G401 (cell line): ENCODE results near the gene ADAMTS6. TPM values are rescaled to one million over a fixed set of nuclear protein-coding genes. Genes with fewer than 3 reads are reported as not detected.
"Not testable (repeated sequence)": the region's sequence is repeated elsewhere in the genome, so short reads cannot be mapped to it uniquely, and the experiment has no call there.

Experiments
- DNase-seq: peaks from one replicate; pipeline ENCODE4 v3.0.0-alpha.2; 2015; ENCODE audit warnings: low spot score
- in situ Hi-C: cut with HindIII; loops from 2 replicates; pipeline ENCODE4 v1.10.0; 2016; ENCODE audit warnings: low sequenced_read_pairs, mixed read lengths
- total RNA-seq: library from RNA; depleted of rRNA; stranded (reverse); fragments of >200 nt; shearing (Covaris generic); gene quantifications from 2 replicates; pipeline ENCODE4 v1.2.3, GENCODE V29; 2014

Gene ADAMTS6
- total RNA-seq, 1 experiment from 2014 or later: 15.7 TPM

- in situ Hi-C loops: no loop called here
- no peak for DNase-seq
Observed at GRCh38 chr5:65243161-65243560, 238.6 kb downstream of the ADAMTS6 start.

GRCh38 chr5:65229841-65230240, 251.9 kb downstream of the ADAMTS6 start:
- in situ Hi-C loops: no loop called here
- no peak for DNase-seq

- peak; percentile 14 for DNase-seq
- in situ Hi-C loops: no loop called here
Observed at GRCh38 chr5:65213921-65214525, 267.7 kb downstream of the ADAMTS6 start.

GRCh38 chr5:65209341-65209740, 272.4 kb downstream of the ADAMTS6 start:
- no peak for DNase-seq
- in situ Hi-C loops: no loop called here

- in situ Hi-C loops: no loop called here
- DNase-seq: no peak
Observed at GRCh38 chr5:65204966-65205365, 276.8 kb downstream of the ADAMTS6 start.

GRCh38 chr5:65203746-65204145, 278.0 kb downstream of the ADAMTS6 start:
- DNase-seq: no peak
- in situ Hi-C loops: no loop called here

- no peak for DNase-seq
Observed at GRCh38 chr5:65199993-65200675, 281.6 kb downstream of the ADAMTS6 start.

GRCh38 chr5:65198456-65199120, 283.1 kb downstream of the ADAMTS6 start:
- DNase-seq: no peak
- in situ Hi-C loops: no loop called here

More at GRCh38 chr5:65199993-65200675, 281.6 kb downstream of the ADAMTS6 start:
- in situ Hi-C loops: no loop called here

- in situ Hi-C loops: no loop called here
- DNase-seq: no peak
Observed at GRCh38 chr5:65197531-65198455, 283.9 kb downstream of the ADAMTS6 start.

GRCh38 chr5:65194871-65195270, 286.8 kb downstream of the ADAMTS6 start:
- in situ Hi-C loops: no loop called here
- no peak for DNase-seq

GRCh38 chr5:65192331-65192730, 289.4 kb downstream of the ADAMTS6 start:
- in situ Hi-C loops: no loop called here
- no peak for DNase-seq

- in situ Hi-C loops: no loop called here
- DNase-seq: no peak
Observed at GRCh38 chr5:65191554-65192135, 290.1 kb downstream of the ADAMTS6 start.

- in situ Hi-C loops: no loop called here
- DNase-seq: no peak
Observed at GRCh38 chr5:65190328-65191053, 291.2 kb downstream of the ADAMTS6 start.

GRCh38 chr5:65186646-65187227, 295.0 kb downstream of the ADAMTS6 start:
- in situ Hi-C loops: no loop called here
- DNase-seq: no peak

- in situ Hi-C loops: no loop called here
Observed at GRCh38 chr5:65185468-65185867, 296.3 kb downstream of the ADAMTS6 start.

GRCh38 chr5:65184780-65185179, 296.9 kb downstream of the ADAMTS6 start:
- in situ Hi-C loops: no loop called here

More at GRCh38 chr5:65185468-65185867, 296.3 kb downstream of the ADAMTS6 start:
- no peak for DNase-seq

GRCh38 chr5:65174231-65174630, 307.5 kb downstream of the ADAMTS6 start:
- in situ Hi-C loops, DNase-seq: not testable (repeated sequence)

More at GRCh38 chr5:65184780-65185179, 296.9 kb downstream of the ADAMTS6 start:
- no peak for DNase-seq

GRCh38 chr5:65173130-65173525, 308.6 kb downstream of the ADAMTS6 start:
- DNase-seq: no peak
- in situ Hi-C loops: no loop called here
